Upper lobe of left lung (tissue), 6 donors: ENCODE measurements around the gene ATG4B. TPM values are rescaled to one million over a fixed set of nuclear protein-coding genes. Genes with fewer than 3 reads are reported as not detected.

Experiments used
- ATAC-seq, 2 donors: fragments of 200-7000 bp; cut with Tn5 transposase; one replicate each; pipeline ENCODE4 v1.9.1; 2022; ENCODE audit warnings: mild to moderate bottlenecking in 2 of 2, moderate library complexity in 2 of 2; ENCODE audit not compliant: low FRiP score in 2 of 2
- DNase-seq, 2 donors: peaks; one replicate each; pipeline ENCODE4 v3.0.0-alpha.2; 2019 to 2020
- H3K27ac ChIP-seq, 4 donors: fragments of 200-600 bp; sonication (generic); one replicate each; pipeline ENCODE4 v1.5.1; 2016 to 2019
- H3K27me3 ChIP-seq, 4 donors: fragments of 200-600 bp; sonication (generic); one replicate each; pipeline ENCODE4 v1.5.1; 2017 to 2019
- H3K36me3 ChIP-seq, 4 donors: fragments of 200-600 bp; sonication (generic); one replicate each; pipeline ENCODE4 v1.5.1; 2016 to 2019
- H3K4me1 ChIP-seq, 4 donors: fragments of 200-600 bp; sonication (generic); one replicate each; pipeline ENCODE4 v1.5.1; 2018 to 2019
- H3K4me3 ChIP-seq, 4 donors: fragments of 200-600 bp; sonication (generic); one replicate each; pipeline ENCODE4 v1.5.1; 2017 to 2019; ENCODE audit warnings: mild to moderate bottlenecking in 2 of 4, moderate library complexity in 1 of 4
- H3K9me3 ChIP-seq, 4 donors: fragments of 200-600 bp; sonication (generic); one replicate each; pipeline ENCODE4 v1.5.1; 2018 to 2019
- EP300 ChIP-seq, 4 donors: sonication (generic); formaldehyde crosslinking; IDR thresholded peaks; one replicate each; pipeline ENCODE4 v1.5.1; 2017; ENCODE audit warnings: antibody characterized with exemption in 4 of 4, control low read depth in 2 of 4
- POLR2A ChIP-seq, 4 donors: fragments of 450-650 bp; IDR thresholded peaks; one replicate each; pipeline ENCODE4 v1.5.1; 2016 to 2017; ENCODE audit warnings: antibody characterized with exemption in 4 of 4, mild to moderate bottlenecking in 2 of 4
- POLR2AphosphoS5 ChIP-seq, 2 donors: sonication (generic); formaldehyde crosslinking; IDR thresholded peaks; one replicate each; pipeline ENCODE4 v1.5.1; 2017; ENCODE audit warnings: antibody characterized with exemption in 2 of 2
- WGBS, 2 donors: methylation state at CpG; one replicate each; pipeline ENCODE4 v1.1.5; 2017 to 2018; 5-methylcytosine and 5-hydroxymethylcytosine counted together
- total RNA-seq, 6 donors: library from RNA; depleted of rRNA in 4 of 6; stranded (reverse); fragments of >200 nt in 4 of 6; gene quantifications; one replicate each; pipeline versions ENCODE4 v1.1.0 to v1.2.1, GENCODE V29; 2016 to 2021
- TF ChIP-seq, protein P1 (sequence below), 6 experiments: fragments of 450-650 bp in 4 of 6; fragments of 200-600 bp in 2 of 6; sonication (generic) in 2 of 6; IDR thresholded peaks; one replicate each; pipeline ENCODE4 v1.5.1; 2016 to 2019; ENCODE audit warnings: antibody characterized with exemption in 6 of 6
- donor health status: DM: no; HTN: no; CAD: no; lungs with moderate emphysema.
- donor health status: DM: no; HTN: yes; CAD: no; lungs with severe emphysema.

ATG4B gene
- total RNA-seq, 6 donors from 2014 or later = 53.1 to 213 (median 68.1) TPM

GRCh38 chr2:241617431-241618154, 19.9 kb upstream of the ATG4B start:
- DNase-seq (peak in 1 of 2 donors; percentile 39), ATAC-seq (peak; percentile 32 to 57)

DNA sequence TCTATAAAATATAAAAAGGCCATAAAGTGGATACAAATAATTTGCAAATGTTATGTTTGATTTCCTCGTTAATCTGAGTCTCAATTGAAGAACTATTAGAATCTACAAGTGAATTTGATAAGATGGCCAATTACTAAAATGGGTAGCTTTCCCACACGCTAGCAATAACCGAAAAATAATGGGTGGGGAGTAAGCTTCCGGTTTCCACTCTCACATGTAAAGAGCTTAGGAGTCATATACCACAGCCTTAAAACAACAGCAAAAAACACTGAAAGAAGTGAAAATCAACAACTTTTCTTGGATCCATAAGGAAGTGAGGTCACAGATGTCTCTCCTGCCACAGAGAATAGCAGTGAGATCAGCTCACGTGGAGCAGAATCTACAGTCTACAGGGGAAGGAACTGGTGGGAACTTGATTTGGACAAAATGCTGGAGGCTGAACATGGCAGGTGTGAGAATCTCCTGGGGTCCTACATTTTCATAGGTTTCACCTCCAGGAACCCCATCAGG, 19.1 kb upstream of the ATG4B start:
- Histone ChIP-seq H3K4me3 (no peak overlapping the region), H3K36me3 (peaks cover 0 to 2% (median 0%) of the 10 kb centered on the region in 4 donors), H3K27me3 (no peaks in the 10 kb centered on the region), H3K27ac (peak overlapping the region in 3 of 4 donors; percentile 72 to 84 (median 79)), H3K4me1 (peaks cover 8 to 31% (median 11%) of the 10 kb centered on the region in 4 donors), H3K9me3 (no peaks in the 10 kb centered on the region)
- DNase-seq (no peak), ATAC-seq (no peak)
- WGBS, 2 donors = 77 to 80% methylated on average over 5 of the region's 5 CpGs
- TF ChIP-seq, protein P1, sequence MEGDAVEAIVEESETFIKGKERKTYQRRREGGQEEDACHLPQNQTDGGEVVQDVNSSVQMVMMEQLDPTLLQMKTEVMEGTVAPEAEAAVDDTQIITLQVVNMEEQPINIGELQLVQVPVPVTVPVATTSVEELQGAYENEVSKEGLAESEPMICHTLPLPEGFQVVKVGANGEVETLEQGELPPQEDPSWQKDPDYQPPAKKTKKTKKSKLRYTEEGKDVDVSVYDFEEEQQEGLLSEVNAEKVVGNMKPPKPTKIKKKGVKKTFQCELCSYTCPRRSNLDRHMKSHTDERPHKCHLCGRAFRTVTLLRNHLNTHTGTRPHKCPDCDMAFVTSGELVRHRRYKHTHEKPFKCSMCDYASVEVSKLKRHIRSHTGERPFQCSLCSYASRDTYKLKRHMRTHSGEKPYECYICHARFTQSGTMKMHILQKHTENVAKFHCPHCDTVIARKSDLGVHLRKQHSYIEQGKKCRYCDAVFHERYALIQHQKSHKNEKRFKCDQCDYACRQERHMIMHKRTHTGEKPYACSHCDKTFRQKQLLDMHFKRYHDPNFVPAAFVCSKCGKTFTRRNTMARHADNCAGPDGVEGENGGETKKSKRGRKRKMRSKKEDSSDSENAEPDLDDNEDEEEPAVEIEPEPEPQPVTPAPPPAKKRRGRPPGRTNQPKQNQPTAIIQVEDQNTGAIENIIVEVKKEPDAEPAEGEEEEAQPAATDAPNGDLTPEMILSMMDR (IDR thresholded peaks at IDR 0.05) = no peak
- no peak for TF ChIP-seq EP300 (IDR thresholded peaks at IDR 0.05)
- TF ChIP-seq POLR2AphosphoS5 (IDR thresholded peaks at IDR 0.05) = no peak

More at GRCh38 chr2:241617431-241618154, 19.9 kb upstream of the ATG4B start:
- Histone ChIP-seq H3K27ac (peak overlapping the region; percentile 67 to 84 (median 76)), H3K36me3 (peaks cover 0 to 2% (median 0%) of the 10 kb centered on the region in 4 donors), H3K27me3 (no peaks in the 10 kb centered on the region), H3K4me1 (peaks cover 8 to 33% (median 12%) of the 10 kb centered on the region in 4 donors), H3K9me3 (no peaks in the 10 kb centered on the region), H3K4me3 (peak overlapping the region in 3 of 4 donors; percentile 32 to 50 (median 46))
- 41 to 53% methylated on average over 12 to 15 of the region's 15 CpGs for WGBS, 2 donors
- TF ChIP-seq POLR2A (IDR thresholded peaks at IDR 0.05) (no peak), POLR2AphosphoS5 (IDR thresholded peaks at IDR 0.05) (peak in 1 of 2 donors; percentile 34)

- Histone ChIP-seq H3K27ac (peak overlapping the region in 2 of 4 donors; percentile 79 to 84), H3K4me1 (peaks cover 8 to 31% (median 10%) of the 10 kb centered on the region in 4 donors), H3K9me3 (no peaks in the 10 kb centered on the region), H3K36me3 (peaks cover 0 to 2% (median 0%) of the 10 kb centered on the region in 4 donors), H3K27me3 (no peaks in the 10 kb centered on the region), H3K4me3 (no peak overlapping the region)
- DNase-seq = no peak
- 91 to 92% methylated on average over 11 of the region's 11 CpGs for WGBS, 2 donors
- ATAC-seq = no peak
- TF ChIP-seq, protein P1 (IDR thresholded peaks at IDR 0.05) = no peak
- TF ChIP-seq EP300 (IDR thresholded peaks at IDR 0.05) (no peak), POLR2AphosphoS5 (IDR thresholded peaks at IDR 0.05) (no peak), POLR2A (IDR thresholded peaks at IDR 0.05) (no peak)
These were observed 18.7 kb upstream of the ATG4B start for GRCh38 chr2:241618829-241619228.

DNA sequence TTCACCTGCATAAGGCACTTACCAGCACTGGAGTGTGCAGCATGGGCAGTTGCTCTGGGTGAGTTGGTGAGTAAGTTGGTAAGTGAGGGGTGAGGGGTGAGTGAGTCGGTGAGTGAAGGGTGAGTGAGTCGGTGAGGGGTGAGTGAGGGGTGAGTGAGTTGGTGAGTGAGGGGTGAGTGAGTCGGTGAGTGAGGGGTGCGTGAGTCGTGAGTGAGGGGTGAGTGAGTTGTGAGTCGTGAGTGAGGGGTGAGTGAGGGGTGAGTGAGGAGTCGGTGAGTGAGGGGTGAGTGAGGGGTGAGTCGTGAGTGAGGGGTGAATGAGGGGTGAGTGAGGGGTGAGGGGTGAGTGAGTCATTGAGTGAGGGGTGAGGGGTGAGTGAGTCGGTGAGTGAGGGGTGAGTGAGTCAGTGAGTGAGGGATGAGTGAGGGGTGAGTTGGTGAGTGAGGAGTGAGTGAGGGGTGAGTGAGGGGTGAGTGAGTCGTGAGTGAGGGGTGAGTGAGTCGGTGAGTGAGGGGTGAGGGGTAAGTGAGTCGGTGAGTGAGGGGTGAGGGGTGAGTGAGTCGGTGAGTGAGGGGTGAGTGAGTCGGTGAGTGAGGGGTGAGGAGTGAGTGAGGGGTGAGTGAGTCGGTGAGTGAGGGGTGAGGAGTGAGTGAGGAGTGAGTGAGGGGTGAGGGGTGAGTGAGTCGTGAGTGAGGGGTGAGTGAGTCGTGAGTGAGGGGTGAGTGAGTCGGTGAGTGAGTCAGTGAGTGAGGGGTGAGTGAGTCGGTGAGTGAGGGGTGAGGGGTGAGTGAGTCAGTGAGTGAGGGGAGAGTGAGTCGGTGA, 17.7 kb upstream of the ATG4B start:
- Histone ChIP-seq H3K4me3 (no peak overlapping the region), H3K4me1 (peaks cover 8 to 31% (median 10%) of the 10 kb centered on the region in 4 donors), H3K36me3 (peaks cover 0 to 2% (median 0%) of the 10 kb centered on the region in 4 donors), H3K27ac (no peak overlapping the region), H3K27me3 (no peaks in the 10 kb centered on the region), H3K9me3 (no peaks in the 10 kb centered on the region)
- no peak for TF ChIP-seq POLR2A (IDR thresholded peaks at IDR 0.05)
- no peak for TF ChIP-seq POLR2AphosphoS5 (IDR thresholded peaks at IDR 0.05)
- TF ChIP-seq, protein P1 (IDR thresholded peaks at IDR 0.05) = no peak
- no peak for TF ChIP-seq EP300 (IDR thresholded peaks at IDR 0.05)
- ATAC-seq (no peak), DNase-seq (no peak)
- 87 to 88% methylated on average over 10 to 19 of the region's 20 CpGs for WGBS, 2 donors

- no peaks in the 10 kb centered on the region for H3K27me3 ChIP-seq
- H3K4me3 ChIP-seq = no peak overlapping the region
- H3K4me1 ChIP-seq = peaks cover 8 to 29% (median 10%) of the 10 kb centered on the region in 4 donors
- peaks cover 0 to 2% (median 0%) of the 10 kb centered on the region in 4 donors for H3K36me3 ChIP-seq
- no peaks in the 10 kb centered on the region for H3K9me3 ChIP-seq
- H3K27ac ChIP-seq = no peak overlapping the region
- ATAC-seq (no peak), DNase-seq (no peak)
- WGBS, 2 donors = 86% methylated on average over 6 of the region's 6 CpGs
- TF ChIP-seq POLR2AphosphoS5 (IDR thresholded peaks at IDR 0.05) (no peak), POLR2A (IDR thresholded peaks at IDR 0.05) (no peak), EP300 (IDR thresholded peaks at IDR 0.05) (no peak)
- TF ChIP-seq, protein P1 (IDR thresholded peaks at IDR 0.05) = no peak
These were observed 17.1 kb upstream of the ATG4B start for GRCh38 chr2:241620419-241620769.
